Liver (tissue), 9 donors: ENCODE results near the gene NCOA3. TPM values are rescaled to one million over a fixed set of nuclear protein-coding genes. Genes with fewer than 3 reads are reported as not detected.
"Not testable (repeated sequence)": the region's sequence is repeated elsewhere in the genome, so short reads cannot be mapped to it uniquely, and the experiment has no call there.

Experiments used
- DNase-seq: peaks from one replicate; pipeline ENCODE4 v3.0.0-alpha.2; 2017; ENCODE audit warnings: low spot score
- H3K27ac ChIP-seq, 2 donors: one replicate each; pipeline ENCODE4 v1.7.0; 2013; ENCODE audit warnings: inconsistent platforms in 2 of 2, low read length in 2 of 2, control low read depth in 1 of 2, low read depth in 1 of 2, mild to moderate bottlenecking in 1 of 2
- H3K27me3 ChIP-seq, 4 donors: one replicate each; pipeline versions ENCODE4 v1.6.1 to v1.7.0; 2013; ENCODE audit warnings: low read length in 3 of 4, inconsistent platforms in 1 of 4, mild to moderate bottlenecking in 1 of 4, moderate library complexity in 1 of 4; ENCODE audit not compliant: control insufficient read depth in 4 of 4, insufficient read depth in 4 of 4
- H3K36me3 ChIP-seq, 4 donors: one replicate each; pipeline versions ENCODE4 v1.6.1 to v1.7.0; 2013; ENCODE audit warnings: low read length in 3 of 4, mild to moderate bottlenecking in 3 of 4, low read depth in 1 of 4, moderate library complexity in 1 of 4; ENCODE audit not compliant: control insufficient read depth in 4 of 4, insufficient read depth in 3 of 4
- H3K4me1 ChIP-seq, 4 donors: one replicate each; pipeline versions ENCODE4 v1.6.1 to v1.7.0; 2013; ENCODE audit warnings: low read length in 3 of 4, mild to moderate bottlenecking in 3 of 4, moderate library complexity in 1 of 4; ENCODE audit not compliant: control insufficient read depth in 4 of 4, insufficient read depth in 4 of 4
- H3K4me3 ChIP-seq, 3 donors: one replicate each; pipeline versions ENCODE4 v1.6.1 to v1.7.0; 2013; ENCODE audit warnings: low read length in 3 of 3, control low read depth in 1 of 3, low read depth in 1 of 3, mild to moderate bottlenecking in 1 of 3
- H3K9ac ChIP-seq, 2 donors: one replicate each; pipeline ENCODE4 v1.7.0; 2013; ENCODE audit warnings: low read length in 2 of 2, mild to moderate bottlenecking in 2 of 2, moderate library complexity in 2 of 2, control low read depth in 1 of 2, low read depth in 1 of 2
- H3K9me3 ChIP-seq, 4 donors: one replicate each; pipeline versions ENCODE4 v1.6.1 to v1.7.0; 2013; ENCODE audit warnings: low read length in 3 of 4; ENCODE audit not compliant: control insufficient read depth in 4 of 4
- ATF3 ChIP-seq: IDR thresholded peaks from 2 replicates; pipeline ENCODE4 v1.6.1; 2016; ENCODE audit warnings: antibody characterized with exemption
- CTCF ChIP-seq: fragments of 150-350 bp; IDR thresholded peaks from 2 replicates; pipeline ENCODE4 v1.5.1; 2017; ENCODE audit warnings: improper control_type of control experiment, low read depth, low read length; ENCODE audit not compliant: missing input control
- EGR1 ChIP-seq, 2 donors: IDR thresholded peaks; 2 replicates each; pipeline ENCODE4 v1.6.1; 2016 to 2018; ENCODE audit warnings: antibody characterized with exemption in 2 of 2, low read depth in 2 of 2
- FOXA1 ChIP-seq: IDR thresholded peaks from 2 replicates; pipeline ENCODE4 v1.6.1; 2016; ENCODE audit warnings: antibody characterized with exemption
- FOXA2 ChIP-seq: IDR thresholded peaks from 2 replicates; pipeline ENCODE4 v1.6.1; 2016; ENCODE audit warnings: antibody characterized with exemption
- HNF4A ChIP-seq, 2 donors: conservative IDR thresholded peaks; 2 replicates each; pipeline ENCODE4 v1.6.1; 2016; ENCODE audit warnings: antibody characterized with exemption in 2 of 2, mild to moderate bottlenecking in 2 of 2
- JUND ChIP-seq, 2 donors: IDR thresholded peaks; 2 replicates each; pipeline ENCODE4 v1.6.1; 2016; ENCODE audit warnings: antibody characterized with exemption in 2 of 2
- MAX ChIP-seq: IDR thresholded peaks from 2 replicates; pipeline ENCODE4 v1.6.1; 2016; ENCODE audit warnings: antibody characterized with exemption
- NR2F2 ChIP-seq: IDR thresholded peaks from 2 replicates; pipeline ENCODE4 v1.6.1; 2016; ENCODE audit warnings: antibody characterized with exemption
- RAD21 ChIP-seq, 2 donors: IDR thresholded peaks; 2 replicates each; pipeline ENCODE4 v1.6.1; 2016; ENCODE audit warnings: antibody characterized with exemption in 2 of 2, mild to moderate bottlenecking in 2 of 2
- TAF1 ChIP-seq: conservative IDR thresholded peaks from 2 replicates; pipeline ENCODE4 v1.6.1; 2016; ENCODE audit warnings: antibody characterized with exemption, mild to moderate bottlenecking
- YY1 ChIP-seq: IDR thresholded peaks from 2 replicates; pipeline ENCODE4 v1.6.1; 2016; ENCODE audit warnings: antibody characterized with exemption, mild to moderate bottlenecking
- ZBTB33 ChIP-seq: IDR thresholded peaks from 2 replicates; pipeline ENCODE4 v1.6.1; 2016; ENCODE audit warnings: antibody characterized with exemption
- WGBS: extraction: QIAGEN DNeasy Blood & Tissue Kit; methylation state at CpG from one replicate; pipeline ENCODE4 v1.1.7; 2013; 5-methylcytosine and 5-hydroxymethylcytosine counted together
- polyA plus RNA-seq, 2 donors: library from polyadenylated mRNA; stranded (reverse) in 1 of 2; unstranded in 1 of 2; fragments of 200-250 nt in 1 of 2; fragments of >200 nt in 1 of 2; fragmentation: Nextera tagmentation in 1 of 2; extraction: Ambion mirVana in 1 of 2; gene quantifications; one replicate each; pipeline versions ENCODE4 v1.2.1 to v1.2.3, GENCODE V29; 2013 to 2015
- total RNA-seq, 2 donors: library from RNA; depleted of rRNA; stranded (reverse); fragments of >200 nt; gene quantifications; one replicate each; pipeline ENCODE4 v1.2.3, GENCODE V29; 2014
- donor health status: healthy.
- donor health status: healthy.
- donor health status: healthy.
- donor health status: healthy.
- donor health status: healthy.

NCOA3 gene
- total and polyA plus RNA-seq, 4 donors = 3.8 to 18.2 (median 8.9) TPM

- no peaks in the 10 kb centered on the region for H3K27me3 ChIP-seq
- no peak overlapping the region for H3K27ac ChIP-seq
- TF ChIP-seq NR2F2 (no peak), ATF3 (no peak), YY1 (no peak)
- no peak overlapping the region for H3K4me3 ChIP-seq
- H3K9ac ChIP-seq = no peak overlapping the region
- no peak for DNase-seq
- H3K4me1 ChIP-seq = peaks cover 0 to 6% (median 4%) of the 10 kb centered on the region in 4 donors
- H3K9me3 ChIP-seq = no peaks in the 10 kb centered on the region
- 97% methylated on average over 6 of the region's 6 CpGs for WGBS
- H3K36me3 ChIP-seq = no peaks in the 10 kb centered on the region
Measured at GRCh38 chr20:47594157-47594556, 92.5 kb downstream of the NCOA3 start.

- H3K27me3 ChIP-seq, H3K27ac ChIP-seq, H3K9ac ChIP-seq, DNase-seq, H3K36me3 ChIP-seq, H3K9me3 ChIP-seq, H3K4me3 ChIP-seq: not testable (repeated sequence)
- WGBS = 97% methylated on average over 10 of the region's 10 CpGs
- H3K4me1 ChIP-seq = peaks cover 0 to 11% (median 4%) of the 10 kb centered on the region in 4 donors
Measured at GRCh38 chr20:47595138-47595537, 93.5 kb downstream of the NCOA3 start.

- no peak for TF ChIP-seq CTCF
- no peak for TF ChIP-seq FOXA2
- TF ChIP-seq MAX = no peak
- TF ChIP-seq YY1 = no peak
- TF ChIP-seq JUND (IDR thresholded peaks at IDR 0.05) = no peak
- no peak for TF ChIP-seq HNF4A (conservative IDR thresholded peaks at IDR 0.05)
- TF ChIP-seq FOXA1 = no peak
- no peak for TF ChIP-seq EGR1 (IDR thresholded peaks at IDR 0.05; ENCODE audit: low read depth in 2 of 2)
- no peak for TF ChIP-seq TAF1
- no peak for TF ChIP-seq ZBTB33
- TF ChIP-seq RAD21 (IDR thresholded peaks at IDR 0.05) = no peak
- no peak for TF ChIP-seq ATF3
- no peak for TF ChIP-seq NR2F2
- H3K4me1 ChIP-seq = peaks cover 0 to 11% (median 4%) of the 10 kb centered on the region in 4 donors
- DNase-seq = no peak
- no peaks in the 10 kb centered on the region for H3K27me3 ChIP-seq
- no peak overlapping the region for H3K9ac ChIP-seq
- no peak overlapping the region for H3K4me3 ChIP-seq
- WGBS = 44% methylated on average over 6 of the region's 6 CpGs
- no peaks in the 10 kb centered on the region for H3K36me3 ChIP-seq
- no peaks in the 10 kb centered on the region for H3K9me3 ChIP-seq
- no peak overlapping the region for H3K27ac ChIP-seq
Measured at GRCh38 chr20:47596003-47596571, 94.4 kb downstream of the NCOA3 start.
